ENCODE measurements around the gene CAV2. TPM values are rescaled to one million over a fixed set of nuclear protein-coding genes. Genes with fewer than 3 reads are reported as not detected.

Gene CAV2, protein sequence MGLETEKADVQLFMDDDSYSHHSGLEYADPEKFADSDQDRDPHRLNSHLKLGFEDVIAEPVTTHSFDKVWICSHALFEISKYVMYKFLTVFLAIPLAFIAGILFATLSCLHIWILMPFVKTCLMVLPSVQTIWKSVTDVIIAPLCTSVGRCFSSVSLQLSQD
- 4.7 and 6.4 TPM in 2 replicates for total RNA-seq (2021; fragmentation: NEBNext Ultra II Directional; extraction: Animal tissue kit (Norgen Biotek cat#: 25700))
- polyA plus RNA-seq (2011; rRNA removed), result 1.8 and 2.8 TPM in 2 replicates
- 2.5 TPM for polyA plus RNA-seq (2011; cell fraction: cytosol; rRNA removed)
- 4.6 TPM for polyA plus RNA-seq (2011; cell fraction: nucleus; rRNA removed)
- polyA plus RNA-seq (2012, experiment 1 of 2), result 0.96 to 1.5 TPM (median 1.3 TPM) in 4 replicates
- polyA plus RNA-seq (2012, experiment 2 of 2), result 0.34 TPM
- 5.3 TPM for polyA plus RNA-seq (2013, experiment 1 of 2)
- 5.1 TPM for polyA plus RNA-seq (2013, experiment 2 of 2)
- 2.7 and 4.1 TPM in 2 replicates for polyA minus RNA-seq (2011; rRNA and poly(A)+ RNA removed)
- 2.3 TPM for polyA minus RNA-seq (2011; cell fraction: cytosol; rRNA and poly(A)+ RNA removed)
- 5.5 TPM for polyA minus RNA-seq (2011; cell fraction: nucleus; rRNA and poly(A)+ RNA removed)
- long read RNA-seq, experiment 1, partial matches to known transcripts, result 1 of 3 reads
- long read RNA-seq, experiment 1, other reads (novel, unspliced or antisense), result 0 of 3 reads
- long read RNA-seq, experiment 2, partial matches to known transcripts, result 0 of 2 reads
- long read RNA-seq, experiment 2, other reads (novel, unspliced or antisense), result 0 of 2 reads

DNA sequence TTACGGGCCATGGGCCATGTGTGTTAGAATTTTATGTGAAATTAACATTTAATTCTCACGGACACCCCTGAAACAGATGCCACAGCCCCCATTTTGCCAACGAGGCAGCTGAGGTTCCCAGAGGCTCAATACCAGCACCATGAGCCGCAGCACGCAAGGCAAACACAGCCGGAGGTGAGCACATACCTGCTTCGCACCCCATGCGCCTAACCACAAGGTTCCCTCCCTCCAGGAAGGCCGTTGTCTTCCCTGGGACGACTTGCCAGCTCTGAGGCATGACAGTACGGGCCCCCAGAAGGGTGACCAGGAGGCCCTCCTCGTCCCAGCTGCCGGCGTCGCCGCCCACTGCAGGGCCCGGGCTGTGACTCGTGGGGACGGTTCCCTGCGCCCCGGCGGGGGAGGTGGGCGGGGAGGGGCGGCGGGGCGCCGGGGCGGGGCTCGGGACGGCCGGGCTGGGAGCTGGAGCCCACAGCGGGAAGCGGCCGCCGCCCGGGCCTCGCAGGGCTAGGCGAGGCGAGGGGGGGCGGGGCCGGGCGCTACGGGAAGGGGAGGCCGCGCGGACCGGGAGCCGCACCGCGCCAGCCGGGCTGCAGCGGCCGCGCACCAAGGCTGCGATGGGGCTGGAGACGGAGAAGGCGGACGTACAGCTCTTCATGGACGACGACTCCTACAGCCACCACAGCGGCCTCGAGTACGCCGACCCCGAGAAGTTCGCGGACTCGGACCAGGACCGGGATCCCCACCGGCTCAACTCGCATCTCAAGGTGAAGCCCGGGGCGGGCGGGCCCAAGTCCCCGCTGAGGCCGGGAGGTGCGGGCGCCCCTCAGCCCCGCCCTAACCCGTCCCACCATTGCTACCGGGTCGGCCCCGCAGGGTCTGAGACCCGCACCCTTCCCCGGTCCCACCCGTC is at the start of gene CAV2:
Gene CAV2, plus strand, starts transcription at position 571 of the 910 bp plus-strand sequence. Its CDS starts 44 bp downstream, at position 615.
- H2AFZ ChIP-seq (ENCODE audit: low read length), result peak within 1 kb of the TSS; percentile 96
- peak within 1 kb of the TSS; percentile 25; the same call in 1 of the 2 replicates for H4K8ac ChIP-seq (ENCODE audit: extremely low read depth, insufficient read depth, low read length)
- peak within 1 kb of the TSS in 2 of 4 experiments; percentile 3 to 39; a peak in 2 of 7 replicates for H3K9ac ChIP-seq (replicated peaks in 1 of 4; ENCODE audit: extremely low read depth in 1 of 4, low read depth in 3 of 4, low read length in 3 of 4)
- H3K36me3 ChIP-seq (ENCODE audit: control insufficient read depth in 2 of 4, insufficient read depth in 4 of 4, low read length in 3 of 4), result no peaks in the 10 kb centered on the region
- H3K14ac ChIP-seq (ENCODE audit: insufficient read length), result no peak within 1 kb of the TSS
- ChIA-PET POLR2A (ENCODE audit: partially characterized antibody) (interaction anchor here (2.1 kb wide), 1 partner anchor 27 kb away, joined by 5 read pairs; no protein-coding TSS in a partner anchor), CTCF (ENCODE audit: partially characterized antibody) (interaction anchor here (0.8 to 1.0 kb wide), 2 partner anchors 24 to 27 kb away, joined by 6 read pairs; partner anchors contain the start of gene CAV1)
- H2AK5ac ChIP-seq (ENCODE audit: low read depth, low read length), result 0 out of 2 replicates have a peak within 1 kb of the TSS, but pooled peaks have one; percentile 2
- H3K4ac ChIP-seq (replicated peaks; ENCODE audit: insufficient read length, low read depth, low read length), result peak within 1 kb of the TSS; percentile 65
- peak within 1 kb of the TSS; percentile 82 for H2BK12ac ChIP-seq (ENCODE audit: low read depth, low read length)
- peak within 1 kb of the TSS; percentile 38; the same call in 1 of the 2 replicates for H2BK5ac ChIP-seq (ENCODE audit: low read depth, low read length)
- H3K23me2 ChIP-seq (ENCODE audit: low read depth, low read length), result peaks cover 5% of the 10 kb centered on the region; the same call in 1 of the 2 replicates
- H3K9me3 ChIP-seq (ENCODE audit: insufficient read depth in 2 of 2, low read depth in 1 of 2, low read length in 1 of 2), result no peaks in the 10 kb centered on the region
- peak within 1 kb of the TSS; percentile 40 to 71 (median 60) for H3K4me3 ChIP-seq (ENCODE audit: extremely low read depth in 1 of 4, insufficient read depth in 2 of 4, low read depth in 3 of 4, low read length in 4 of 4)
- peak within 1 kb of the TSS; percentile 97; the same call in 1 of the 2 replicates for H2BK15ac ChIP-seq (ENCODE audit: low read length)
- no peaks in the 10 kb centered on the region for H3K79me2 ChIP-seq (ENCODE audit: control insufficient read depth in 1 of 2, insufficient read depth in 2 of 2, low read length in 2 of 2)
- H3K27ac ChIP-seq (ENCODE audit: low read depth, low read length), result no peak within 1 kb of the TSS
- H3K18ac ChIP-seq (ENCODE audit: extremely low read depth, low read length), result peak within 1 kb of the TSS; percentile 56
- DNase-seq (ENCODE audit: low read depth in 1 of 2, low spot score in 2 of 2), result peak in 1 of 2 experiments; percentile 69
- peak within 1 kb of the TSS; percentile 94 to 99 for H3K4me2 ChIP-seq (ENCODE audit: insufficient read depth in 1 of 2, low read depth in 2 of 2, low read length in 2 of 2)
- peak within 1 kb of the TSS; percentile 55 for H4K91ac ChIP-seq (replicated peaks; ENCODE audit: insufficient read length, low read length)
- peak within 1 kb of the TSS; percentile 43 for H2BK120ac ChIP-seq (replicated peaks; ENCODE audit: low read depth, low read length)
- H3K23ac ChIP-seq (ENCODE audit: insufficient read length), result no peak within 1 kb of the TSS
- peaks cover 0 to 22% (median 16%) of the 10 kb centered on the region in 4 experiments; a peak in 6 of 7 replicates for H3K27me3 ChIP-seq (replicated peaks in 1 of 4; ENCODE audit: control insufficient read depth in 3 of 4, extremely low read depth in 1 of 4, insufficient read depth in 3 of 4, low read length in 3 of 4)
- H3K56ac ChIP-seq (replicated peaks; ENCODE audit: insufficient read length, low read depth, low read length), result no peak within 1 kb of the TSS
- peaks cover 0 to 2% of the 10 kb centered on the region in 2 experiments for H4K20me1 ChIP-seq (replicated peaks in 1 of 2; ENCODE audit: control insufficient read depth in 1 of 2, insufficient read depth in 2 of 2, low read length in 2 of 2)
- H3K79me1 ChIP-seq (ENCODE audit: low read depth, low read length), result no peaks in the 10 kb centered on the region
- TF ChIP-seq, protein P1, sequence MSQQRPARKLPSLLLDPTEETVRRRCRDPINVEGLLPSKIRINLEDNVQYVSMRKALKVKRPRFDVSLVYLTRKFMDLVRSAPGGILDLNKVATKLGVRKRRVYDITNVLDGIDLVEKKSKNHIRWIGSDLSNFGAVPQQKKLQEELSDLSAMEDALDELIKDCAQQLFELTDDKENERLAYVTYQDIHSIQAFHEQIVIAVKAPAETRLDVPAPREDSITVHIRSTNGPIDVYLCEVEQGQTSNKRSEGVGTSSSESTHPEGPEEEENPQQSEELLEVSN (IDR thresholded peaks at IDR 0.05), result peak; percentile 84; the same call in 1 of the 2 replicates
- TF ChIP-seq, protein P2, sequence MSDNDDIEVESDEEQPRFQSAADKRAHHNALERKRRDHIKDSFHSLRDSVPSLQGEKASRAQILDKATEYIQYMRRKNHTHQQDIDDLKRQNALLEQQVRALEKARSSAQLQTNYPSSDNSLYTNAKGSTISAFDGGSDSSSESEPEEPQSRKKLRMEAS (IDR thresholded peaks at IDR 0.05), result peak; percentile 80
- peak; percentile 97 for TF ChIP-seq KDM4A (IDR thresholded peaks at IDR 0.05; ENCODE audit: low read depth, low read length, severe bottlenecking)
- TF ChIP-seq, protein P3, sequence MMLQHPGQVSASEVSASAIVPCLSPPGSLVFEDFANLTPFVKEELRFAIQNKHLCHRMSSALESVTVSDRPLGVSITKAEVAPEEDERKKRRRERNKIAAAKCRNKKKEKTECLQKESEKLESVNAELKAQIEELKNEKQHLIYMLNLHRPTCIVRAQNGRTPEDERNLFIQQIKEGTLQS (IDR thresholded peaks at IDR 0.05; ENCODE audit: insufficient read depth, low read depth, low read length), result no peak
- no peak for TF ChIP-seq POLR2A (IDR thresholded peaks at IDR 0.05; ENCODE audit: control extremely low read depth in 1 of 2, low read depth in 2 of 2, low read length in 2 of 2)
- 14% methylated on average over 22 of the region's 86 CpGs; no CpG with 5 or more reads in 1 of the 2 experiments for WGBS, 2 experiments (ENCODE audit: extremely low coverage in 1 of 2, insufficient coverage in 1 of 2, insufficient read length in 1 of 2, insufficient replicate concordance in 2 of 2, low coverage in 1 of 2, low lambda C conversion rate in 2 of 2, missing lambda C conversion rate in 1 of 2)
- H3K4me1 ChIP-seq (replicated peaks in 1 of 4; ENCODE audit: control insufficient read depth in 3 of 4, insufficient read depth in 4 of 4, low read length in 3 of 4), result peaks cover 2 to 4% (median 3%) of the 10 kb centered on the region in 4 experiments; a peak in 4 of 7 replicates
- no peak within 1 kb of the TSS for H4K5ac ChIP-seq (ENCODE audit: insufficient read length, low read depth, low read length)
- H2BK20ac ChIP-seq (ENCODE audit: low read length), result 0 out of 2 replicates have a peak within 1 kb of the TSS, but pooled peaks have one; percentile 44
- FAIRE-seq, result no peak
